Measurements from ENCODE around the gene ROR1.

- no peak for TF ChIP-seq CTCF (IDR thresholded peaks at IDR 0.05)
- no peak for TF ChIP-seq POLR2A (IDR thresholded peaks at IDR 0.05)
Observed at GRCh38 chr1:64223329-64224151, 449.7 kb downstream of the ROR1 start.
